Right ventricle myocardium inferior (tissue), 1 donor: ENCODE data around the gene SNED1. TPM values are rescaled to one million over a fixed set of nuclear protein-coding genes. Genes with fewer than 3 reads are reported as not detected.
"Not testable (repeated sequence)": the region's sequence is repeated elsewhere in the genome, so short reads cannot be mapped to it uniquely, and the experiment has no call there.

Source experiments
- ATAC-seq: fragments of 200-7000 bp; cut with Tn5 transposase; one replicate; pipeline ENCODE4 v1.9.1; 2020; ENCODE audit warnings: mild to moderate bottlenecking, moderate library complexity
- DNase-seq: peaks from one replicate; pipeline ENCODE4 v3.0.0; 2021; ENCODE audit errors: missing footprints
- intact Hi-C: fragments of 100-400 bp; cut with DNase I; formaldehyde crosslinking; loops from one replicate; pipeline ENCODE4 v1.11.0; 2022
- total RNA-seq: library from RNA; stranded (reverse); fragmentation: NEBNext Ultra II Directional; extraction: Animal tissue kit (Norgen Biotek cat#: 25700); gene quantifications from one replicate; pipeline ENCODE4 v1.2.1, GENCODE V29; 2021
- donor health status: DM: no; HTN: yes; CAD: no; lungs with severe emphysema.

The SNED1 gene
- total RNA-seq, 1 donor from 2014 or later: 6.7 TPM

GRCh38 chr2:241084856-241085444, 86.5 kb downstream of the SNED1 start:
- ATAC-seq (no peak), DNase-seq (no peak)
- intact Hi-C loops: loop anchor here (10.0 kb wide), 1 partner anchor 230 kb away; no protein-coding TSS in a partner anchor

- no peak for DNase-seq
- ATAC-seq: no peak
- intact Hi-C loops: loop anchor here (10.0 kb wide), 1 partner anchor 233 kb away; no protein-coding TSS in a partner anchor
Measured at GRCh38 chr2:241087420-241088268, 89.2 kb downstream of the SNED1 start.

GRCh38 chr2:241088376-241088775, 90.0 kb downstream of the SNED1 start:
- intact Hi-C loops: loop anchor here (10.0 kb wide), 1 partner anchor 234 kb away; no protein-coding TSS in a partner anchor
- ATAC-seq (no peak), DNase-seq (no peak)

GRCh38 chr2:241088791-241089732, 90.6 kb downstream of the SNED1 start:
- DNase-seq: no peak
- intact Hi-C loops: loop anchor here (10.0 kb wide), 1 partner anchor 234 kb away; no protein-coding TSS in a partner anchor
- ATAC-seq: no peak

GRCh38 chr2:241091201-241091600, 92.8 kb downstream of the SNED1 start:
- ATAC-seq (no peak), DNase-seq (no peak)
- intact Hi-C loops: no loop called here

GRCh38 chr2:241091734-241092445, 93.5 kb downstream of the SNED1 start:
- intact Hi-C loops: no loop called here
- DNase-seq: no peak
- no peak for ATAC-seq

GRCh38 chr2:241092677-241093076, 94.3 kb downstream of the SNED1 start:
- intact Hi-C loops: no loop called here
- DNase-seq: no peak
- no peak for ATAC-seq

- intact Hi-C loops, DNase-seq, ATAC-seq: not testable (repeated sequence)
Measured at GRCh38 chr2:241093133-241093781, 94.8 kb downstream of the SNED1 start.

- ATAC-seq (no peak), DNase-seq (no peak)
- intact Hi-C loops: no loop called here
Measured at GRCh38 chr2:241094172-241094571, 95.8 kb downstream of the SNED1 start.

GRCh38 chr2:241094924-241095420, 96.6 kb downstream of the SNED1 start:
- ATAC-seq (peak; percentile 33), DNase-seq (no peak)
- intact Hi-C loops: no loop called here

- DNase-seq (no peak), ATAC-seq (no peak)
- intact Hi-C loops: no loop called here
Measured at GRCh38 chr2:241095594-241096290, 97.3 kb downstream of the SNED1 start.

- intact Hi-C loops: no loop called here
- no peak for DNase-seq
- ATAC-seq: no peak
Measured at GRCh38 chr2:241096979-241097378, 98.6 kb downstream of the SNED1 start.

- intact Hi-C loops: no loop called here
- ATAC-seq (no peak), DNase-seq (no peak)
Measured at GRCh38 chr2:241099246-241099645, 100.8 kb downstream of the SNED1 start.

GRCh38 chr2:241102239-241102803, 103.9 kb downstream of the SNED1 start, which contains the start of gene MTERF4:
Gene MTERF4 (minus strand): TSS chr2:241102287. CDS start chr2:241102273, 14 bp downstream.
- intact Hi-C loops: loop anchor here (5.0 to 10.0 kb wide), 2 partner anchors 115 to 512 kb away; no protein-coding TSS in a partner anchor
- peak; percentile 93 for DNase-seq
- peak; percentile 99 for ATAC-seq

- intact Hi-C loops: loop anchor here (1.0 to 10.0 kb wide), 3 partner anchors 47 to 512 kb away; partner anchors contain the start of gene PPP1R7
- DNase-seq: no peak
- no peak for ATAC-seq
Measured at GRCh38 chr2:241103176-241103595, 104.8 kb downstream of the SNED1 start.

- ATAC-seq, DNase-seq: not testable (repeated sequence)
- intact Hi-C loops: loop anchor here (5.0 to 10.0 kb wide), 2 partner anchors 113 to 510 kb away; no protein-coding TSS in a partner anchor
Measured at GRCh38 chr2:241104611-241105010, 106.2 kb downstream of the SNED1 start.
